ENCODE results near the gene PRR15L. TPM values are rescaled to one million over a fixed set of nuclear protein-coding genes. Genes with fewer than 3 reads are reported as not detected.
A peak's percentile ranks its signal among the peaks of the same experiment; 100 is the strongest.
"Not testable (repeated sequence)": the region's sequence is repeated elsewhere in the genome, so short reads cannot be mapped to it uniquely, and the experiment has no call there.

The PRR15L gene
- total RNA-seq, 1 experiment from 2014 or later = not detected

DNA sequence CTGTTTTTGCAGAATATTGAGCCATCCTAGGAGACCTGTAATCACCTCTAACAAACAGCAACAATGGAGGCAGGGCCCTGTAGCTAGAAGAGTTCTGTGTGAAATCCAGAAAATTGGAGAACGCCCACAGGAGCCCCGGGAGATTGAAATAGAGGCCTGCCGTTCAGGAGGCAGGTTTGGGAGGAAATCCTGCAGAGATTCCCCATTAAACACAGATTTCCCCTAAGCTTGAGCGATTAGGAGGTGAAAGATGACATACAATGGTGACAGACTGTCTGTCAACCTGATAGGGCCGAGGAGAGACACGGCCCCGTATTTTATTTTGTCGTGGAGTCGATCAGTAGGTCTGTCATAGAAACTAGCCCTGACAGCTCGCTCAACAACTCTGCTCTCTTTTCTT is 31.5 kb upstream of the PRR15L start:
- no peak for DNase-seq (ENCODE audit: low read depth)

DNA sequence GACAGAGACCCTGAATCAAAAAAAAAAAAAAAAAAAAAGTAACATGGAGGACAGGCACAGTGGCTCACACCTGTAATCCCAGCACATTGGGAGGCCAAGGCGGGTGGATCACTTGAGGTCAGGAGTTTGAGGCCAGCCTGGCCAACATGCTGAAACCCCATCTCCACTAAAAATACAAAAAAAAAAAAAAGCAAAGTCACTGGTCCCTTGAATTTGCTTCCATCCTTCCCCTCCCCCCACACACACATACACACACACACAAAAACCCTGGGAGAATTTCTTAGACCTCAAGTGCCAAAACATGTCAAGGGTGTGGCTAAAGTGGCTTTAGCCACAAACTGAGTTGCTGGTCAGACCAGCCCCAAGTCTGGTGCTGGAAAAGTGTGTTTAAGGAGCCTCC is 30.8 kb upstream of the PRR15L start:
- DNase-seq (ENCODE audit: low read depth) = not testable (repeated sequence)

- peak; percentile 48 for DNase-seq (ENCODE audit: low read depth)
Measured at GRCh38 chr17:47987240-47987835, 29.7 kb upstream of the PRR15L start.

- no peak for DNase-seq (ENCODE audit: low read depth)
Measured at GRCh38 chr17:47986520-47986919, 28.8 kb upstream of the PRR15L start.

DNA sequence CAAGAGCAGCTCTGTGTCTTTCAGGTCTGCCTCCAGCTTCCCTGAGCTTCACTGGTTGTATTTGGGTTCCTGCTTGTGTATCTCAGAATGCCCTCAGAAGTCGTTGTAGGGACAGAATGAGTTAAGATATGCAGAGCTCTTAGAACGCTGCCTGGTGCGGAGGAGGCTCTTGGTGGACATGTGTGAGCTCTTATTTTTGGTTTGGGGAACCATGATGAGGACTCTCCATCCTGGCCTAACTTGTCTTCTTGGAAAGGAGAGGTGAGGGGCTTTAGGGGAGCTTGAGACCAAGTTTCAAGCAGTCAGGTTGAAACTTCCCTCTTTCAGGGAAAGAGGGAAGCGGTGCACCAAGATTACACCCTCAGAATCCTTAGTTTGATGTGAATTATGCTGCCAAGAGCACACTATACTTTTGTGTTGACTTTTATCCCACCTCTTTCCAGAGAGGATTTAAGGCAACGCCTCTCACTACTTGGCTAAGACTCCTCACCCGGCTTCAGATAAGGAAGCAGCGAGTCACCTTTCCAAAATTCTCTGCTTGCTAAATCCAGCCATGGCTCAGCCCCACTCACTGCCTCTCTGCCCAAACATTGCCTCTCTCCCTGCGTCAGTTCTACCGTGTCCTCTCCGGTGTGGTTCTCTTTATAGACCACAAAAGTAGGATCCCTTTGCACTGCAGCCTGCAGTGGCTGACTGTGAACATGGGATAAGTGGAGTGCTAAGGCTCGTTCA is 26.0 kb upstream of the PRR15L start:
- no peak for DNase-seq (ENCODE audit: low read depth)

DNA sequence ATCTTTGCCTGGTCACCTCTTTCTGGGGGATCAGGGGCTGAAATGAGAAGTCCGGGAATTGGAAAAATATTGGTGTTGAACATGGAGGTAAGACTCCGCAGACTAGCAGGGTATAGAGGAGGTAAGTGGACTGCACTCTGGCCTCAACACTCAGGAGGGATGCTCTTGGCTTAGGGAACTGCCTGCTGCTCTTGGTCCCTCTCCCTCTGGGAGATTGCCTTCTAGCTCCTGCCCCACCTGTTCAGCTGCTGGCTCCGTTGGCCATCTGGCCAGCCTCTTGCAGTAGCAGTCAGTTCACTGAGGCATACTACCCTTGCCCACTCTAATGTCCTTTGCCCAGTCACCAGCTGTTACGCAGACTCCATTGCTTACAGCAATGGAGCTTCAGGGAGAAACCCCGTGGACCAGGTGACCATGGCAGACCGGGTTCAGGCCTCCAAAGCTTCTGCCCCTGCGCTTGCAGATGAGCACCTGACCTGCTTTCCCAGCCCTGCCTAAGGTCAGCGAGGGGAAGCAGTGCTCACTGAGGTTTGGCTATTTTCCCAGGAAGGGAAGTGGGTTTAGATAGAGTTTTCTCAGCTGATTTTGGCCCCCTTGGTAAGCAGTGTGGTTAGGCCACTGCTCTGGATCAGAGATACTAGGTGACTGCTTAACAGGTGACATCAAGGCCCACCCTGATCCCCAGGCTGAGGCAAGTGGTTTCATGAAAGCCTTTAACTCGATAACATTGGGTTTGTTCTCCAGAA is 25.1 kb upstream of the PRR15L start:
- DNase-seq (ENCODE audit: low read depth) = no peak

GRCh38 chr17:47982091-47982617 is 24.5 kb upstream of the PRR15L start:
- DNase-seq (ENCODE audit: low read depth) = no peak

DNA sequence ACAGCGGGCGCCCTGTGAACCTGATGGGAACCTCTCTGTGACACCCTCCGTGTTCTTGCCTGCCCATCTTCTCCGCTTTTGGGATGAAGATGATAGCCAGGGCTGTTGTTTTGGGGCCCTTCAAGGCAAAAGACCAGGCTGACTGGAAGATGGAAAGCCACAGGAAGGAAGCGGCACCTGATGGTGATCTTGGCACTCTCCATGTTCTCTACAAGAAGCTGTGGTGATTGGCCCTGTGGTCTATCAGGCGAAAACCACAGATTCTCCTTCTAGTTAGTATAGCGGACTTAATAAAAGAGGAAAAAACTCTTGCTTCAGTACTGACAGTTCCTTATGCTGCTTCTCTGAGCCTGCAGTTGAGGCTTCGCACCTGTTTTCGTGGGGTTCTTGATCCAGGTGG is 23.8 kb upstream of the PRR15L start:
- no peak for DNase-seq (ENCODE audit: low read depth)

- no peak for DNase-seq (ENCODE audit: low read depth)
Measured at GRCh38 chr17:47980541-47980940, 22.9 kb upstream of the PRR15L start.

DNA sequence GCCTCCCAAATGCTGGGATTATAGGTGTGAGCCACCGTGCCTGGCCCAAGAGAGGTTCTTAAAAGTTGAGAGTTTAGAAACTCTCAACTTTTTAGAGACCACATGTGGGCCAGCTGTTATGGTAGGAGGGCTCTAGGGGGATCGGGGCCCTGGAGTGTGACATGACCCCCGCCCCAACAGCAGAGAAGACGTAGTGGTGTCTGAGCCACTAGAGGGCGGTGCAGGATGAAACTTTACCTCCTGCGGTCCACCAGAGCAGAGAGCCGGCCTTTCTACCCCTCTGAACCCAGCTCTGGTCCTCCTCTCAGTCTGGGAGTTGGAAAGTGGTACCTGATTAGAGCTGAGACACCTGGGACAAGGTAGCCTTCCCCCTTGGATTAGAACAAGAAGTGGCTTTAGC is 20.6 kb upstream of the PRR15L start:
- peak; percentile 49 for DNase-seq (ENCODE audit: low read depth)

DNA sequence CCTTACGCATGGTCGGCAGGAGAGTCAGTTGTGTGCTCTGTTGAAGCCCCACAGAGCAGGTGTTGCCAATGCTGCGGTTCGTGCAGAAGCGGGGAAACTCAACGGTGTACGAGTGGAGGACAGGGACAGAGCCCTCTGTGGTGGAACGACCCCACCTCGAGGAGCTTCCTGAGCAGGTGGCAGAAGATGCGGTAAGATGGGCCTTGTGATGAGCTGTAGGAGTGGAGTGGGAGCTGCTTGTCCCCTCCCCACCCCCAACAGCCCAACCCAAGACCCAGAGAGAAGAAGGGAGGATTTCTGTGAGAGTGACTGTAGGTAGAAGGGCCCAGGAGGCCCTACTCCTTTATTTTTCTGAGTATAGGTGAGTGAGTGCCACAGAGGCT is 18.1 kb upstream of the PRR15L start:
- no peak for DNase-seq (ENCODE audit: low read depth)

DNA sequence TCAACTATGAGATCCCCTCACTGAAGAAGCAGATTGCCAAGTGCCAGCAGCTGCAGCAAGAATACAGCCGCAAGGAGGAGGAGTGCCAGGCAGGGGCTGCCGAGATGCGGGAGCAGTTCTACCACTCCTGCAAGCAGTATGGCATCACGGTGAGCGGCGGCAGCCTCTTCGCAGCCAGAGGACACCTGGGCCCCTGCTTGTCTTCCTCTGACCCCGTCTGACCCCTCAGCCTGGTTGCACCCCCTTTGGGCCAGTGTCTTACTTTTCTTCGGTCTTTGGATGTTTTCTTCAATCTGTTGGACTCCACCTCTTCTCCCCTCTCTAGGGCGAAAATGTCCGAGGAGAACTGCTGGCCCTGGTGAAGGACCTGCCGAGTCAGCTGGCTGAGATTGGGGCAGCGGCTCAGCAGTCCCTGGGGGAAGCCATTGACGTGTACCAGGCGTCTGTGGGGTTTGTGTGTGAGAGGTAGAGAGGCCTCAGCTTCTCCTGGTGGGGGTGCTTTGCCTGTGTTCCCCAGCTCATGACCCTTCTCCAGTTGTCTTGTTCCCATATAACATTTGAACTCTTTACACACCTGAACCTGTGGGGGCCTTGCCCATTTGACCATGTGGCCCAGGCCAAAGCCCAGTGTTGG is 17.6 kb upstream of the PRR15L start:
- DNase-seq (ENCODE audit: low read depth) = no peak

DNA sequence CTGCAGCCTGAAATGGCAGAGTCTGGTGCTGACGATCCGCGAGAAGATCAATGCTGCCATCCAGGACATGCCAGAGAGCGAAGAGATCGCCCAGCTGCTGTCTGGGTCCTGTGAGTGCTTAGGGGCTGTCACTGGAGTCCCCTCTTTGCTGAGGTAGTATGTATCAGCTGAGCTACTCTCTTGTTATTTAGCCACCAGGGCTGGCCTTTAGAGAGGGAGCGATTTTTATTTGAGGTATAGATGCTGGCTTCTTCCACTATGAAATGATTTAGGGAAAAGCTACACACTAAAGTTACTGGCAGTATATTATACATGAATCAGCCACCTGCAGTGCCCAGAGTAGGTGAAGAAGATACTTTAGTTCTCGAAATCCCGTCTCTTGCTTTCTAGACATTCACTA is 15.9 kb upstream of the PRR15L start:
- DNase-seq (ENCODE audit: low read depth) = no peak

GRCh38 chr17:47970725-47971499 is 13.2 kb upstream of the PRR15L start, which contains the start of gene CDK5RAP3:
Gene CDK5RAP3 (plus strand): TSS chr17:47971113. CDS start chr17:47971147, 34 bp downstream.
- DNase-seq (ENCODE audit: low read depth) = peak; percentile 99

DNA sequence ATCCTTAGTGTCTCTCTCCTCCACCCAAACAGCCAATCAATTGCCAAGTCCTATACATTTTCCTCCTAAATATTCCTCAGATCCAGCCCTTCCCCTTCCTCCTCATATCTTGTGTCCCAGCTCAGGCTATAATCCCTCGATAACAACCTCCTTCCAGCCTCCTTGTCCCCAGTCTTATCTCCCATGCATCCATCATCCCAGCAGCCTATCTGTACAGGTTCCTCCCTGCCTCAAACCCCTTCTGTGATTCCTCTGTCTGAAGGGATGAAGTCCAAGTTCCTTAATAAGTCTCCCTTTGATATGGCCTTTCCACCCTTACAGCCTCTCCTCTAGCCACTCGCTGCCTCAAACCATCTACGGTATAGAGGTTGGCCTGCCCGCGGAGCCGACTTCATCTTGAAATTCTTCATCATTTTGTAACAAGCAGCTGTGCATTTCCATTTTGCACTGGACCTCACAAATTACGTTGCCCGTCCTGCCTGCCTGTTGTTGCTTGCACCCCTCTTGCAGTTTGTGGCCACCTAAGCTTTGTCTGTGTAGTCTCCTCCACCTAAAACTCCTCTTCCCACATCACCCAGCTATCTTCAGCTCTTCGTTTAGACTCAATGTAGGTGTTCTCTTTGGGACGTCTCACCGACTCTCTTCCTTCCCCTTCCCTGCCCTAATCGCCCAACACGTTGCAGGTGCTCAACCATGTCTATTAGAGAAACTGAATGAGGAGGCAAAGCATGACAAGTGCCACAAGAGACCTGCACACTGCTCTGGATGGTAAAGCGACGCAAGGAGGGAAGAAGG is 12.4 kb upstream of the PRR15L start:
- no peak for DNase-seq (ENCODE audit: low read depth)

- no peak for DNase-seq (ENCODE audit: low read depth)
Measured at GRCh38 chr17:47968836-47969235, 11.2 kb upstream of the PRR15L start.

- DNase-seq (ENCODE audit: low read depth) = peak; percentile 78
Measured at GRCh38 chr17:47967607-47968252, 10.0 kb upstream of the PRR15L start.

GRCh38 chr17:47966079-47966519 is 8.4 kb upstream of the PRR15L start:
- no peak for DNase-seq (ENCODE audit: low read depth)

GRCh38 chr17:47964856-47965255 is 7.2 kb upstream of the PRR15L start:
- no peak for DNase-seq (ENCODE audit: low read depth)

GRCh38 chr17:47962901-47963300 is 5.2 kb upstream of the PRR15L start:
- no peak for DNase-seq (ENCODE audit: low read depth)

All from Daoy (cell line).